GM21367 (cell line): ENCODE results near the gene ADAM10.

Experiments
- ATAC-seq: cut with Tn5 transposase; IDR thresholded peaks from one replicate; pipeline ENCODE4 v1.9.1; 2021; ENCODE audit not compliant: unreplicated experiment

Gene ADAM10

DNA sequence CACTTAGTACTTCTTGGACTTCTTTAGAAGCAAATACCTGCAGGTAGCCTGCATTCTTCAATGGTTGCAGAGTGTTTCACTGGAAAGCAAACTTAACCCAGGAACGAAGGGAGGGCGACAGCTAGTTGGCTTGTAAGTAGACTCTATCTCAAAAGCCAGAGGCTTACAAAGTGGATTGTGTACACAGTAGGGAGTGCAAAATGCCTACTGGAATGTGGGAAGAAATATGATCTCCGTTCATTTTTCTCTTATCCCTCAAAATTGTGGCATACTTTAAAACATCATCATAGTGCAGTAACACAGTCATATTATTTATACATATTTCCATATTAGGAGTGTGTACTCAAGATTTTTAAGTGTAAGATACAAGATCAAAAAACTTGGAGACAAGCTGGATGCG, 162.0 kb downstream of the ADAM10 start:
- ATAC-seq = no peak

DNA sequence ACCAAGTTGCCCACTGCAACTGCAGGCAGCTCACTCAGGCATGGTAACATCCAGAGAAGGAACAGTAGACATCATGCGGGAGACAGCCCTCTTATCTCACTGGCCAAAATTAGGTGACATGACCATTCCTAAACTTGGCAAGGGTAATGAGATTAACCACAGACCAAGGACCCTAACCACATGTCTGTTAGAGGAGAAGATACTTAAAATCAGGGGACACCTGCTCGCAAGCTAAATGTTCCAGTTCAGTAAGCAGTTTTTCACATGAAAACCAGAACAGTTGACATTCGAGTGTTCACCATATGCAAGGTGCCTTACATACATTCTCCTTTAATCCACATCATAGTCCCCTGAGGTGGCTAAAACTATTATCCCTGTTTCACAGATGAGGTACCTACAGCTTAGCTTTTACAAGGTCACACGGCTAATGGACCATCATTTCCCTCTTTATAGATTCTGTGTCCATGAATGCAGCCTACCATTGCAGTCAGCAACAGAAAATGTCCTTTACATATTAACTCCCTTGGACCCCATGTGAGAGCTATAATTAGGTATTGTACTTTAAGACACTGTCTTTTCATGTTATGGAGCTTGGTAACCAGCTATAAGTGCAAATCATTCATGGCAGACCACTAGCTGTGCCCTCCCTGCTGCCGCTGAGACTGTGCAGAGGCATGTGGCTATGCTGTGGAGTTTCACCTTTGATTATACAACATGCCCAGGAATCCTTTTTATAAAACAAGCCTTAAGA, 163.6 kb downstream of the ADAM10 start:
- no peak for ATAC-seq

- ATAC-seq = no peak
These were observed 164.6 kb downstream of the ADAM10 start for GRCh38 chr15:58584789-58585461.

DNA sequence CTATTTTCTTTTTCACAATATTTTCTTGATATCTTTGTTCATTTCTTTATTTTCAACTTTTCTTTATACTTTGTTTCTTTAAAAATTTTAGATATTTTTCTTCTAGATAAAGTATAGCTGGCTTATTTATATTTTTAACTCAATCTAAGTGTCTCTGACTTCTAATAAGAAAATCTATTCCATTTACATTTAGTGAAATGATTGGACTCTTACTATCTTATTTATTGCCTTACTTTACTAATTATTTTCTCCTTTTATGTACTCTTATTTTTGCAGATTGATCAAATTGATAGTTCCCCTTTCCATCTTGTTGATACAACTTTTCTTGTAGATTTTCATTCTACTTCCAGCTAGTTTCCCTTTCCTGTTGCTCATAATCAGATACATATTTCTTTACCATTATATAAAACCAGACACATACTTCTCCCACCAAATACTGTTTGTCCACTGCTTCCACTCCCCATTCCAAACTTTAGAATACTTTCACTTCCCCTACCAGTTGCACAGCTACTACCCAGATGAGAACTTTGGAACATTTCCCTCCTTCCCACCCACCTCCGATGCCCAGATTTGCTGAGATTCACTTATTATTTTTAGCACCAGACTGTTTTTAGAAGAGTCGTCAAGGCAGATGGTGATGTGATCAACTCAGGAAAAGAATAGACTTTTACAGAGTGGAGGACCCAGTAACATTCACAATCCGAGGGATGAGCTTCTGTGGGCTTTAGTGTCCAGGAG, 166.2 kb downstream of the ADAM10 start:
- no peak for ATAC-seq

DNA sequence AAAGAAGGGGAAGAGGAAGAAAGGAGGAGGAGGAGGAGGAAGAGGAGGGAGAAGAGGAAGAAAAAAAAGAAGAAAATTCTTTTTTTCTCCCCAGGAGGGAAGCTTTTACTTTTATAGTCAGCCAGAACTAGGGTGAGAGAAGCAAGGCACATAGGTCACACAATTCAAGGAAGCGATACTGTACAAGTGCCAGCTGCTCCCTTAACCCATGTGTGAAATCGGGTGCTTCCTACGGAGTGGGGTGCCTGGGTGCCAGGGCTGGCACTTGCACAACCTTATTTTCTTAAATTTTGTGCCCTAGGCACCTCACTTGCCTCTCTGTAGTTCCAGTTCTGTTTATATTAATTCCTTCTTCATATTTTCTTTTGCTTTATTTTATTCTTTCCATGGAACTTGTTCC, 167.3 kb downstream of the ADAM10 start:
- no peak for ATAC-seq

DNA sequence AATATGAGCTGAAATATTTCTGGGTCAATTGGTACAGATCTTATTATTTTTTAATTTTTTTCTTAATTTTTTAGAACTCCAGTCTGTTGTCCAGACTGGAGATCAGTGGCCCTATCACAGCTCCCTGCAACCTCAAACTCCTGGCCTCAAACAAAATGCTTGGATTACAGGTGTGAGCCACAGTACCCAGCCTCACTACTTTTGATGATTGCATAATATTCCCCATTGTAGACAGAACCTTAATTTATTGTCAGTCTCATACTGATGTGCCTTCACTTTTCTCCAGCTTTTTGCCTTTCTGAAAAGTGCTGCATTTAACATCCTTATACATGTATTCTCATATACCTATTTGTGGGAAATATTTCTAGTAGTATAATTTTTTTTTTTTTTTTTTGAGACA, 172.8 kb downstream of the ADAM10 start:
- no peak for ATAC-seq

DNA sequence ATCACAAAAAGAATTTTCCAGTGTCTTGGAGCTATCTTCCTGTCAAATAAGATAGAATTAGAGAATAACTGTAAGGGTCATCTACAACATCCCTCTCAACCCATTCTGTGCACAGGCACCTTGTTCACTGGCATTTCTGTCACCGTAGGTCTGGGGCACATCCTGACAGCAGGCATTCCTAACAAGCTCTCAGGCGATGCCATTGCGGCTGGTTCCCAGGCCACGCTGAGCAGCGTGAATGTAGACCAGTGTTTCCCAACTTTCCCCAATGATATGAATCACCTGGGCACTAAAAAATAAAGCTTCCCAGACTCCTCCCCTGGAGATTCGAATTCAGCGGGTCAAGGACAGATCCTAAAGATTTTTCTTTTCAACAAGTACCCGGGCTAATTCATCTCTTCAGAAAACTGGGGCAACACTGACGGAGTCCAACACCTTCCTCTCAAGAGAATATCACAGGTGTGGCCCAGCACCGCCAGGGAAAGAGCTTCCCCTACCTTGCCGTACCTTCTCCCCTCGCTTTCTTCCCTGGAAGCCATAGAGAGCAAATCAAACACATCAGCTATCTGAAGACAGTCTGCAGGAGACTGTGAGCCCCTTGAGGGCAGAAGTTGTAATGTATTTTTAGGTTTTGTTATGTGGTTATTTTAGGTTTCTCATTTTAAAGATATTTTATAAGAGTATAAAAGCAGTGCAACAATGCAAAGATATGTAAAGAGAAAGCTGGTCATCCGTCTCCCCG, 174.3 kb downstream of the ADAM10 start:
- ATAC-seq = no peak

- no peak for ATAC-seq
These were observed 174.9 kb downstream of the ADAM10 start for GRCh38 chr15:58574631-58575030.

DNA sequence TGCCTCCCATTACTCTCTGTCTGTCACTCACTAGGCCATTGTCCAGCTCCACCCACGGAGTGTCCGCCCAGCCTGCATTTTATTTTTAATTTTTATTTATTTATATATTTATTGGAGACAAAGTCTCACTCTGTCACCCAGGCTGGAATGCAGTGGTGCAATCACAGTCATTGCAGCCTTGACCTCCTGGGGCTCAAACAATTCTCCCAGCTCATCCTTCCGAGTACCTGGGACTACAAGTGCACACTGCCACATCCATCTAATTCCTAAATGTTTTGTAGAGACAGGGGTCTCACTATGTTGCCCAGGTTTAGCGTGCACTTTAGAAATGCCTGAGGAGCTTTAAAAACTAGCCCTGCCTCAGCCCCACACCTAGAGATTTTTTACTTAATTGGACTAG, 176.2 kb downstream of the ADAM10 start:
- no peak for ATAC-seq

- ATAC-seq = no peak
These were observed 177.0 kb downstream of the ADAM10 start for GRCh38 chr15:58572521-58572920.

- no peak for ATAC-seq
These were observed 178.0 kb downstream of the ADAM10 start for GRCh38 chr15:58571491-58571890.

GRCh38 chr15:58569455-58569854, 180.1 kb downstream of the ADAM10 start:
- ATAC-seq = no peak

DNA sequence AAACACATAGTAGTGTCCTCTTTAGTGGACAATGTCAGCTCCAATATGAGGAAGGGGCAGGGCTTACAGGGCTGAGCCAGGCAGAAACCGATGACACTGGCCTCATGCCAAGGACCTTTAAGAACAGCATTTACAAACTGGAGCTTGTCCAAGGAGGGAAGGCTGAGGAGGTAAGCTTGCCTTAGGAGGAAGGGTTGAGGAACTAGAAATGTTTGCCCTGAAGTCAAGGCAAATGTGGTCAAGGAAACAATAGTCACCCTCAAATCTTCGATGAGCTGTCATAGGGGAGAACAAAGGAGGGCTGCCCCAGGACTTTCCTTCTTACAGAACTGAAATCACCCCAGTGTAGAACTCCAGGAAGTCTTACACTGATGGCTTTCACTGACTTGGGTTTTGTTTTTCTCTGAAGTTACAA, 181.3 kb downstream of the ADAM10 start:
- ATAC-seq = no peak

- ATAC-seq = no peak
These were observed 183.5 kb downstream of the ADAM10 start for GRCh38 chr15:58566029-58566428.

DNA sequence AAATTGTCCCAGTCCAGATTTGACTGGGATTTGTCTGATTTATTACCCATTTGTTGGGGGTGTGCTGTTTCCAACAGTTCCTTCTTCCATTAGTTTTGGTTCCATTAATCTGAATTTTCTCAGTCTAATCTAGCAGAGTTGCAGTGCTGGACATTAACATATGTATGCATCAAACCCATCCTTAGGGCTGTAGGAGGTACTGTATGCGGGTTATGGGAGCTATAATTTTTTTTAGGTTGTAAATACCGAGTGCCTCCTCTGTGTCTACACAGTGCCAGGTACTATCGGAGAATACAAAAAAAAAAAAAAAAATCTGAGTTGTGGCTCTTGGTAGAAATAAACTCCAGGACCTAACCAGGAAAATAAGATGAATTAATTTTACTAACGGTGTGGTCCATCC, 183.9 kb downstream of the ADAM10 start:
- no peak for ATAC-seq

DNA sequence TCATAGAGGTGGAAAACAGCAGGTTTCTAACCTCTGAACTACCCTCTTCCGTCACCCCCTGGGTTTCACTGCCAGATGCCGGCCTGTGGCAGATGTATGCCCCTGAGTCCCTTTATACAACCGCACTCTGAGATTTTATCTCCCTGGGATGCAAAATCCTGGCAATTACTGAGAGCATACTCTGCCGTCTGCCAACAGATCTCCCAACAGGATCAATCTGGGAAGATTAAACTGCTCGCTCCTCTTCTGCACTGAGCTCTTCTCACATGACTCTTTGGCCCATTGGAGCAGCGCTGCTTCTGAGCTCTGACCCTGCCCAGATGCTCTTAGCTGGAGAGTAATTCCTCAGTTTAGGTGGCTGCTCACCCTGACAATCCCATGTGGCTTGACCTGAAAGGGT, 184.5 kb downstream of the ADAM10 start:
- no peak for ATAC-seq

DNA sequence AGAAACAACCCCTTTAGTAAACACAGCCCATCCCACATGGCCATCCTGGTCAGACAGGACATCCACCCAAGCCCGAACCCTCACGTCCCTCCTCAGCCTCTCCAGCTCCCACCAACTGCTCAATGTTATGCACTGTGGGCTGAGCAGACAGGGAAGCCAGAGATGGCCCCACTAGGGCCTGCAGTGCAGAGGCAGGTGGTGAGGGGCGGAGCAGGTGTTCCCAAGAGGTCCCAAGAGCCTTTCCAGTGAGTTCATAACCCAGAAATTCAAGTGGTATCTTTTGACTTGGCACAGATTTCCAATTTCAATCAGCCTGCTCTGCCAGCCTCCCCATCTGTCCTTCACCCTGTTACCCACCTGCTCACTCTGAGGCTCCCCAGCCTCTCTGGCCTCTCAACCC, 187.4 kb downstream of the ADAM10 start:
- ATAC-seq = no peak

GRCh38 chr15:58561321-58561720, 188.2 kb downstream of the ADAM10 start:
- no peak for ATAC-seq

GRCh38 chr15:58559904-58560588, 189.5 kb downstream of the ADAM10 start:
- no peak for ATAC-seq

DNA sequence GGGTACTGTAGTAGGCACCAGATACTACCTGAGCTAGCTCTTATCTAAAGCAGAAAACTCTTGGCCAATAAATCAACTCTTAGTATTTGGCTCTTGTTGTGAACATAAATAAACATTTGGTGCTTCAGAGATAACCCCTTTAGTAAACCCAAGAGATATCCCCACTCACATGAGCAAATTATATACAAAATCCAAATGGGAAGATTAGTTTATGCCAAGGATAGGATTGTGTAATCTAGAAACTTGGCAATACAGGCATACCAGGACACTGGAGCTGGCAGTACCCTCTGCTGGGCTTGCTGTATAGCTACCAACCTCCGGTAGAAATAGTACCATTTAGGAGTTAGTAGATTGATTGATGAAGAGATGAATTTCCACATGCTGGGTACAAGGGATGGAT, 190.7 kb downstream of the ADAM10 start:
- ATAC-seq = no peak

DNA sequence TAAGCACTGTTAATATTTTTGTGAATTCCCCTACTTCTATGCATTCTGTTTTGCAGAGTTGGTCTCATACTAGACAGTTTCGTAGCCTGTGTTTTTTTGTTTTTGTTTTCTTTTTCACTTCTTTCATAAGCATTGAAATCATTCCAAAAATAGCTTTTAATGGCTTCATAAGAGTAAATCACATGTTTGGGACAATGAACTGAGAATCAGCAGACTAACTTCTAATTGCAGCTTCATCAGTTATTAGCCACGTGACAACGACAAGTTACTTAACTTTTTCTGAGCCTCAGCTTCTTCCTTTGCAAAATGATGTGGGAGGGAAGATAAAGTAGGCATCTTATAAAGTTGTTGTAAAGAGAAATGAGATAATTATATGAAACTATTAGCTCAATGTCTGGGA, 193.0 kb downstream of the ADAM10 start:
- ATAC-seq = no peak
